ENCODE data around the gene CCNQ.

DNA sequence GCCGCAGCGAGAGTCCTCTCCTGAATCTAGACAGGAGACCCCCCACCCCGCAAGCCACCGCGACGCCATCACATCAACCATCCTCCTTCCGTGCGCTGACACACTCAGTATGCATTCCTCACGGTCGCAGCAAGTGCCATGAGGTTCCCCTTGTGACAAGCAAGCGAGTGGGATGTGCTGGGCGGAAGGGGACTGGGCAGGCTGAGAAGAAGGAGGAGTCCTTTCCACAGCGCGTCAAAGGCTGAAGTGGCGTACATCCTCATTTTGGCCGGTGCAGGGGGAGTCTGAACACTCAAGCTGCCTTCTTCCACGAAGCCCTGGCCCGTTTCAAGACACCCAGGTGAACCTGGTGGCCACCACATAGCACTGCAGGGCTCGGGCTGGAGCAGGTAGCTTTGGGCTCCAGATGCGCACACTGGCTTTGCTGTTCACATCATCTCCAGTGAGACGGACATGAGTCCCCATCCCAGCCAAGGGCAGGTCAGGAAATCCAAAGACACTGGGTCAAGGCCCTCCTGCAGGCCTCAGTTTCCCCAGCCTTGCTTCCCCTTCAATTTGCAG is 30.4 kb downstream of the CCNQ start:
- TF ChIP-seq, protein P1, sequence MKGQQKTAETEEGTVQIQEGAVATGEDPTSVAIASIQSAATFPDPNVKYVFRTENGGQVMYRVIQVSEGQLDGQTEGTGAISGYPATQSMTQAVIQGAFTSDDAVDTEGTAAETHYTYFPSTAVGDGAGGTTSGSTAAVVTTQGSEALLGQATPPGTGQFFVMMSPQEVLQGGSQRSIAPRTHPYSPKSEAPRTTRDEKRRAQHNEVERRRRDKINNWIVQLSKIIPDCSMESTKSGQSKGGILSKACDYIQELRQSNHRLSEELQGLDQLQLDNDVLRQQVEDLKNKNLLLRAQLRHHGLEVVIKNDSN (IDR thresholded peaks at IDR 0.05) = no peak
- TF ChIP-seq EGR1 (IDR thresholded peaks at IDR 0.05) (no peak), TAF1 (IDR thresholded peaks at IDR 0.05; ENCODE audit: low read depth) (no peak), NFIC (IDR thresholded peaks at IDR 0.05) (no peak), YY1 (IDR thresholded peaks at IDR 0.05; ENCODE audit: low read depth) (no peak), CEBPB (IDR thresholded peaks at IDR 0.05) (no peak), RAD21 (IDR thresholded peaks at IDR 0.05; ENCODE audit: low read depth) (no peak), CREB1 (IDR thresholded peaks at IDR 0.05; ENCODE audit: low read depth) (no peak), EP300 (IDR thresholded peaks at IDR 0.05; ENCODE audit: borderline replicate concordance) (no peak), TEAD4 (IDR thresholded peaks at IDR 0.05) (no peak)
- TF ChIP-seq, protein P2, sequence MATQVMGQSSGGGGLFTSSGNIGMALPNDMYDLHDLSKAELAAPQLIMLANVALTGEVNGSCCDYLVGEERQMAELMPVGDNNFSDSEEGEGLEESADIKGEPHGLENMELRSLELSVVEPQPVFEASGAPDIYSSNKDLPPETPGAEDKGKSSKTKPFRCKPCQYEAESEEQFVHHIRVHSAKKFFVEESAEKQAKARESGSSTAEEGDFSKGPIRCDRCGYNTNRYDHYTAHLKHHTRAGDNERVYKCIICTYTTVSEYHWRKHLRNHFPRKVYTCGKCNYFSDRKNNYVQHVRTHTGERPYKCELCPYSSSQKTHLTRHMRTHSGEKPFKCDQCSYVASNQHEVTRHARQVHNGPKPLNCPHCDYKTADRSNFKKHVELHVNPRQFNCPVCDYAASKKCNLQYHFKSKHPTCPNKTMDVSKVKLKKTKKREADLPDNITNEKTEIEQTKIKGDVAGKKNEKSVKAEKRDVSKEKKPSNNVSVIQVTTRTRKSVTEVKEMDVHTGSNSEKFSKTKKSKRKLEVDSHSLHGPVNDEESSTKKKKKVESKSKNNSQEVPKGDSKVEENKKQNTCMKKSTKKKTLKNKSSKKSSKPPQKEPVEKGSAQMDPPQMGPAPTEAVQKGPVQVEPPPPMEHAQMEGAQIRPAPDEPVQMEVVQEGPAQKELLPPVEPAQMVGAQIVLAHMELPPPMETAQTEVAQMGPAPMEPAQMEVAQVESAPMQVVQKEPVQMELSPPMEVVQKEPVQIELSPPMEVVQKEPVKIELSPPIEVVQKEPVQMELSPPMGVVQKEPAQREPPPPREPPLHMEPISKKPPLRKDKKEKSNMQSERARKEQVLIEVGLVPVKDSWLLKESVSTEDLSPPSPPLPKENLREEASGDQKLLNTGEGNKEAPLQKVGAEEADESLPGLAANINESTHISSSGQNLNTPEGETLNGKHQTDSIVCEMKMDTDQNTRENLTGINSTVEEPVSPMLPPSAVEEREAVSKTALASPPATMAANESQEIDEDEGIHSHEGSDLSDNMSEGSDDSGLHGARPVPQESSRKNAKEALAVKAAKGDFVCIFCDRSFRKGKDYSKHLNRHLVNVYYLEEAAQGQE (IDR thresholded peaks at IDR 0.05; ENCODE audit: low read depth) = no peak
- TF ChIP-seq, protein P3, sequence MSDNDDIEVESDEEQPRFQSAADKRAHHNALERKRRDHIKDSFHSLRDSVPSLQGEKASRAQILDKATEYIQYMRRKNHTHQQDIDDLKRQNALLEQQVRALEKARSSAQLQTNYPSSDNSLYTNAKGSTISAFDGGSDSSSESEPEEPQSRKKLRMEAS (IDR thresholded peaks at IDR 0.05) = no peak

Measured in Ishikawa (cell line).